HPDE6-E6E7 (cell line): ENCODE results near the gene SPATA18.
"Not testable (repeated sequence)": the region's sequence is repeated elsewhere in the genome, so short reads cannot be mapped to it uniquely, and the experiment has no call there.

Experiments
- DNase-seq: peaks from one replicate; pipeline ENCODE4 v3.0.0; 2011; ENCODE audit warnings: missing footprints; ENCODE audit errors: extremely low spot score

Gene SPATA18

GRCh38 chr4:52106191-52106590, 55.1 kb downstream of the SPATA18 start:
- no peak for DNase-seq

- no peak for DNase-seq
Measured at GRCh38 chr4:52106660-52107059, 55.6 kb downstream of the SPATA18 start.

GRCh38 chr4:52107336-52107735, 56.2 kb downstream of the SPATA18 start:
- DNase-seq = no peak

- DNase-seq = no peak
Measured at GRCh38 chr4:52107745-52108144, 56.6 kb downstream of the SPATA18 start.

GRCh38 chr4:52110171-52110570, 59.1 kb downstream of the SPATA18 start:
- DNase-seq = no peak

- DNase-seq = no peak
Measured at GRCh38 chr4:52111995-52112394, 60.9 kb downstream of the SPATA18 start.

GRCh38 chr4:52112411-52112810, 61.3 kb downstream of the SPATA18 start:
- no peak for DNase-seq

GRCh38 chr4:52116641-52117040, 65.5 kb downstream of the SPATA18 start:
- no peak for DNase-seq

- no peak for DNase-seq
Measured at GRCh38 chr4:52126226-52126625, 75.1 kb downstream of the SPATA18 start.

GRCh38 chr4:52126966-52127365, 75.9 kb downstream of the SPATA18 start:
- no peak for DNase-seq

GRCh38 chr4:52135171-52135570, 84.1 kb downstream of the SPATA18 start:
- no peak for DNase-seq

GRCh38 chr4:52137152-52137551, 86.0 kb downstream of the SPATA18 start:
- DNase-seq = not testable (repeated sequence)

GRCh38 chr4:52142816-52143215, 91.7 kb downstream of the SPATA18 start:
- DNase-seq = no peak

- no peak for DNase-seq
Measured at GRCh38 chr4:52143815-52144214, 92.7 kb downstream of the SPATA18 start.

- no peak for DNase-seq
Measured at GRCh38 chr4:52144372-52144771, 93.3 kb downstream of the SPATA18 start.
